Fibroblast of pulmonary artery (primary cell): ENCODE results near the gene PTCRA.

Experiments
- DNase-seq: peaks from one replicate; pipeline ENCODE4 v3.0.0-alpha.2; 2010; ENCODE audit warnings: low read depth
- H3K4me3 ChIP-seq: replicated peaks from 2 replicates; pipeline ENCODE4 v1.5.1; 2011; ENCODE audit warnings: low read depth, mild to moderate bottlenecking, control low read depth, low read length, moderate library complexity
- TF ChIP-seq, protein P1 (sequence below): IDR thresholded peaks from 2 replicates; pipeline ENCODE4 v1.5.1; 2011; ENCODE audit warnings: mild to moderate bottlenecking, control low read depth, low read length, inconsistent platforms; ENCODE audit errors: missing control alignments

PTCRA gene

DNA sequence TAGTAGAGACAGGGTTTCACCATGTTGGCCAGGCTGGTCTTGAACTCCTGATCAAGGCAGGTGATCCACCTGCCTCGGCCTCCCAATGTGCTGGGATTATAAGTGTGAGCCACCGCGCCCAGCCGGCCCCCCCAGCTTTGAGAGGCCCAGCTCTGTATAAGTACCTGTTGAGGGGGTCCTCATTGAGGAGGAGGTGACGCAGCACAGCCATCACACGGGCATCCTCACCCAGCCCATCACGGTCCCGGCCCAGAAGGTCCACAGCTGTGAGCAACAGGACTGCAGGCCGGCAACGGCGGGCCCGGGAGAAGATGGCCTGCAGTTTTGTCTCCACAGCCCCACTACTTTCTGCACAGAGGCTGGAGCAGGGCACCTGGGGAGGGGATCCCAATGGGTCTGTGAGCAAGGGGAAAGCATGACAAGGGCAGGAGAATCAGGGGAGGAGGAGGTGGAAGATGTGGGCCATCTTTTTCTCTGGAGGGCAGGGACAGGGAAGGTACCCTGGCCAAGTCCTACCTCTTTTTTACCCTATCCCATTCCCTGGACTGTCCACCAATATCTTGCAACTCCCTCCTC, 52.4 kb downstream of the PTCRA start:
- TF ChIP-seq, protein P1, sequence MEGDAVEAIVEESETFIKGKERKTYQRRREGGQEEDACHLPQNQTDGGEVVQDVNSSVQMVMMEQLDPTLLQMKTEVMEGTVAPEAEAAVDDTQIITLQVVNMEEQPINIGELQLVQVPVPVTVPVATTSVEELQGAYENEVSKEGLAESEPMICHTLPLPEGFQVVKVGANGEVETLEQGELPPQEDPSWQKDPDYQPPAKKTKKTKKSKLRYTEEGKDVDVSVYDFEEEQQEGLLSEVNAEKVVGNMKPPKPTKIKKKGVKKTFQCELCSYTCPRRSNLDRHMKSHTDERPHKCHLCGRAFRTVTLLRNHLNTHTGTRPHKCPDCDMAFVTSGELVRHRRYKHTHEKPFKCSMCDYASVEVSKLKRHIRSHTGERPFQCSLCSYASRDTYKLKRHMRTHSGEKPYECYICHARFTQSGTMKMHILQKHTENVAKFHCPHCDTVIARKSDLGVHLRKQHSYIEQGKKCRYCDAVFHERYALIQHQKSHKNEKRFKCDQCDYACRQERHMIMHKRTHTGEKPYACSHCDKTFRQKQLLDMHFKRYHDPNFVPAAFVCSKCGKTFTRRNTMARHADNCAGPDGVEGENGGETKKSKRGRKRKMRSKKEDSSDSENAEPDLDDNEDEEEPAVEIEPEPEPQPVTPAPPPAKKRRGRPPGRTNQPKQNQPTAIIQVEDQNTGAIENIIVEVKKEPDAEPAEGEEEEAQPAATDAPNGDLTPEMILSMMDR, result no peak

DNA sequence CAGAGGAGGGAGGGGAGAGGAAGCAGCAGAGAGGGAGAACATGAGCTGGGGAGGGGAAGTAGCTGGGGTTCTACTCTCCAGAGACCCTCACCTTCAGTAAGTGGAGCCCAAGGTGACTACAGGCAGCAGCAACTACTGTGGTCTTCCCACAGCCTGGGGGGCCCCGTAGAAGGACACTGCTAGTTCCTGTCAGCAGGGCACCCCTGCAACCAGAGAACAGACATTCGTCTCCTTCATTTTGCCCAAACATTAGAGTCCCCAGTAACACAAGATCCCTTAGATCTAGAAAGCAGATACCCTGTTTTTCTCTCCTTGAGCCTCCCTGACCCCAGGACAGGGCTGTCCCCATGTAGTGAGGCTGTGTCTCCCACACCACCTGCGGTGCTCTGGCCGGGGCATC, 52.9 kb downstream of the PTCRA start:
- TF ChIP-seq, protein P1, result no peak
- no peak overlapping the region for H3K4me3 ChIP-seq
- no peak for DNase-seq

More for the DNA sequence above, 52.4 kb downstream of the PTCRA start:
- H3K4me3 ChIP-seq, result no peak overlapping the region
- DNase-seq, result no peak

- no peak for DNase-seq
- TF ChIP-seq, protein P1, result no peak
- no peak overlapping the region for H3K4me3 ChIP-seq
Measured at GRCh38 chr6:42969431-42969830, 53.6 kb downstream of the PTCRA start.

DNA sequence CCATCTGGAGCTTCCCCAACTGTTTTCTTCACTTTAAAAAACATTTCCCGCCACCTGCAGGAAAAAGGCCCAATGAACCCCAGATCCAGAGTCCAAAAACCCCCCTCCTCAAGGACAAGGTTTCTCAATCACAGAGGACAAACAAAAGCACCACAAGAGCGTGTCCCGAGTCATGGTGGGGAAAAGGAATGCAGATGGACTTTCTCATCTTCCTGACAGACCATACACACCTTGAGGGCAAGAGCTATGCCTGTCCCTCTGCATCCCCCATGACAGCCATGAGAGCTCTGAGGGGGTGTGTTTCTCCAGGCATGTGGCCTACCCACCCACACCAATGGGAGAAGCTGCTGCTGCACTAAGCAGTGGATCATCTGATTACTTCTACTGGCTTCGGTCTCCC, 54.1 kb downstream of the PTCRA start:
- TF ChIP-seq, protein P1, result no peak
- no peak for DNase-seq

DNA sequence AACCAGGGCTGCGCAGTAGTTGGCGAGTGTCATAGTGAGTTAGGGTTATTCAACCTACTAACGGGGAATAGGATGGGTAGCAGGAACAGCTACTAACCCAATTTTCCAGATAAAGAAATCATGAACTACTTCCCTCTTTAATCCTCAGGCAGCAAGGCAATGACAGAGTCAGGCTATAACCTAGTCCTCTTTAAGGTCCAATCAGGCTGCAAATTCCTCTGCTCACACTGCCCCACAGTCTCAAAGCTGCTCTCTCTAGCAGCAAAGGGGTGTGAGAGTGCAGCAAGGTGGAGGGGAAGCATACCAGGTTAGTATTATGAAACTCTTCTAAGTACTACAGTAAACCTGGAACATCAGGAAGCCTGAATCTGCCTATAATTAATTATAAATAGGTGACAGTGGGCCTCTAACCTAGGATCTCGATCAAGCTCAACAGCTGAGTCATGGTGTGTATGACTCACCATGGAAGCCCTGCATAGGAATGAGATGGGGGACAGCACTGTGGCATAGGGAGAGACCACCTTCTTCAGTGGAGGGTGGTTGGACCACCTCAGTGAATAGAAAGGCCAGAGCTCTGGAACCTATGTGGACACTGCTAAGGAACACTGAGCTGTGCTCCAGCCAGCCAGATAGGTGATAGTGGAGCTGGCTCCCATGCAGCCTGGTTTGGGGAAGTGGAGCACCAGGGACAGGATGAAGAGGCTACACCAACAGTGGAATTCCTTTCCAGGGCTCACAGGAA, 55.2 kb downstream of the PTCRA start:
- TF ChIP-seq, protein P1, result no peak

More for the DNA sequence above, 54.1 kb downstream of the PTCRA start:
- no peak overlapping the region for H3K4me3 ChIP-seq

DNA sequence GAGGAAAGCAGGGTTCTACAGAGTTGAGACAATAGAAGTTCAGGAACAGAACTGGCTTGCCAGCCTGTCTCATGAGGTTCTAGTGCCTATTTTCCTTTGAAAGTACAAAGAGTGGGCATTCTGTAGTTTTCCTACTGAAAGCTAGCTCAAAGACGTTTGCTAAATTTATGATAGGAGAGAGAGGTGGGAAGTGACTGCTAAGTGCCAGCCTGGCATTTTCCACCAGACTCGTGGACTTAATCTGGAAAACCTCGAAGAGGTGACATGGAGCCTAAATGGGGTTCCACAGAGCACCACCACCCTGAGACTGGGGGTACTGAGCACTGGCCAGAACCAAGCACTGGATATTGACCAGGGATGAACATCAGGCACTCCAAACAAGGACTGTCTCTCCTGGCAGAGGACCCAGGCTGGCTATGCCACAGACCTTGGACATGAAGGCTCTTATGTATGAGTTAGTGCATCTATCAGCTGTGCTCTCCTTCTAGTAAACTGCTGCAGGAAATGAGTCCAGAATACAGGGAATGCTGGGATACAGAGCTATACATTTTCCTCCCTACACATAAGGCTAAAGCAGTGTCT, 56.0 kb downstream of the PTCRA start:
- H3K4me3 ChIP-seq, result no peak overlapping the region
- DNase-seq, result no peak
- TF ChIP-seq, protein P1, result no peak

More for the DNA sequence above, 55.2 kb downstream of the PTCRA start:
- no peak overlapping the region for H3K4me3 ChIP-seq
- DNase-seq, result no peak
